ENCODE data around the gene SLC12A1.

The SLC12A1 gene

GRCh38 chr15:48221261-48221660, 15.2 kb downstream of the SLC12A1 start:
- H3K9me3 Mint-ChIP-seq = no peaks in the 10 kb centered on the region
- no peak overlapping the region for H3K4me3 Mint-ChIP-seq
- H3K4me1 Mint-ChIP-seq = no peaks in the 10 kb centered on the region

GRCh38 chr15:48221885-48222284, 15.8 kb downstream of the SLC12A1 start:
- Mint-ChIP-seq H3K27me3 (peaks cover 5% of the 10 kb centered on the region), H3K4me3 (no peak overlapping the region), H3K27ac (no peak overlapping the region), H3K36me3 (no peaks in the 10 kb centered on the region), H3K4me1 (no peaks in the 10 kb centered on the region), H3K9me3 (no peaks in the 10 kb centered on the region)

More at GRCh38 chr15:48221261-48221660, 15.2 kb downstream of the SLC12A1 start:
- no peaks in the 10 kb centered on the region for H3K36me3 Mint-ChIP-seq
- H3K27ac Mint-ChIP-seq = no peak overlapping the region
- H3K27me3 Mint-ChIP-seq = peaks cover 5% of the 10 kb centered on the region

- H3K27ac Mint-ChIP-seq = no peak overlapping the region
- no peaks in the 10 kb centered on the region for H3K9me3 Mint-ChIP-seq
- no peak overlapping the region for H3K4me3 Mint-ChIP-seq
- no peaks in the 10 kb centered on the region for H3K4me1 Mint-ChIP-seq
- H3K36me3 Mint-ChIP-seq = no peaks in the 10 kb centered on the region
- H3K27me3 Mint-ChIP-seq = peaks cover 2% of the 10 kb centered on the region
Measured at GRCh38 chr15:48222627-48223026, 16.5 kb downstream of the SLC12A1 start.

GRCh38 chr15:48225771-48226170, 19.7 kb downstream of the SLC12A1 start:
- Mint-ChIP-seq H3K4me1 (no peaks in the 10 kb centered on the region), H3K27me3 (peaks cover 4% of the 10 kb centered on the region), H3K4me3 (no peak overlapping the region), H3K36me3 (no peaks in the 10 kb centered on the region), H3K27ac (no peak overlapping the region), H3K9me3 (no peaks in the 10 kb centered on the region)

- H3K27me3 Mint-ChIP-seq = peaks cover 8% of the 10 kb centered on the region
- no peak overlapping the region for H3K27ac Mint-ChIP-seq
- H3K4me3 Mint-ChIP-seq = no peak overlapping the region
- H3K4me1 Mint-ChIP-seq = no peaks in the 10 kb centered on the region
- no peaks in the 10 kb centered on the region for H3K9me3 Mint-ChIP-seq
- H3K36me3 Mint-ChIP-seq = no peaks in the 10 kb centered on the region
Measured at GRCh38 chr15:48230498-48230897, 24.4 kb downstream of the SLC12A1 start.

GRCh38 chr15:48233246-48233645, 27.1 kb downstream of the SLC12A1 start:
- H3K36me3 Mint-ChIP-seq = no peaks in the 10 kb centered on the region
- no peaks in the 10 kb centered on the region for H3K9me3 Mint-ChIP-seq
- no peak overlapping the region for H3K4me3 Mint-ChIP-seq
- H3K27ac Mint-ChIP-seq = no peak overlapping the region
- peaks cover 6% of the 10 kb centered on the region for H3K27me3 Mint-ChIP-seq
- no peaks in the 10 kb centered on the region for H3K4me1 Mint-ChIP-seq

- Mint-ChIP-seq H3K9me3 (no peaks in the 10 kb centered on the region), H3K27me3 (peaks cover 2% of the 10 kb centered on the region), H3K4me3 (no peak overlapping the region), H3K4me1 (no peaks in the 10 kb centered on the region), H3K27ac (no peak overlapping the region), H3K36me3 (no peaks in the 10 kb centered on the region)
Measured at GRCh38 chr15:48239334-48239733, 33.2 kb downstream of the SLC12A1 start.

- H3K36me3 Mint-ChIP-seq = no peaks in the 10 kb centered on the region
- no peaks in the 10 kb centered on the region for H3K4me1 Mint-ChIP-seq
- no peak overlapping the region for H3K27ac Mint-ChIP-seq
- H3K4me3 Mint-ChIP-seq = no peak overlapping the region
- H3K27me3 Mint-ChIP-seq = peaks cover 4% of the 10 kb centered on the region
- H3K9me3 Mint-ChIP-seq = no peaks in the 10 kb centered on the region
Measured at GRCh38 chr15:48242015-48242414, 35.9 kb downstream of the SLC12A1 start.

GRCh38 chr15:48242535-48242934, 36.4 kb downstream of the SLC12A1 start:
- Mint-ChIP-seq H3K4me1 (no peaks in the 10 kb centered on the region), H3K27ac (no peak overlapping the region), H3K36me3 (no peaks in the 10 kb centered on the region), H3K27me3 (peaks cover 4% of the 10 kb centered on the region), H3K9me3 (no peaks in the 10 kb centered on the region), H3K4me3 (no peak overlapping the region)

GRCh38 chr15:48244921-48245320, 38.8 kb downstream of the SLC12A1 start:
- H3K4me3 Mint-ChIP-seq = no peak overlapping the region
- H3K27ac Mint-ChIP-seq = no peak overlapping the region
- no peaks in the 10 kb centered on the region for H3K9me3 Mint-ChIP-seq
- no peaks in the 10 kb centered on the region for H3K4me1 Mint-ChIP-seq
- H3K36me3 Mint-ChIP-seq = no peaks in the 10 kb centered on the region
- H3K27me3 Mint-ChIP-seq = peaks cover 6% of the 10 kb centered on the region

- H3K27ac Mint-ChIP-seq = no peak overlapping the region
- no peak overlapping the region for H3K4me3 Mint-ChIP-seq
- H3K27me3 Mint-ChIP-seq = peaks cover 11% of the 10 kb centered on the region
- no peaks in the 10 kb centered on the region for H3K4me1 Mint-ChIP-seq
- no peaks in the 10 kb centered on the region for H3K36me3 Mint-ChIP-seq
- no peaks in the 10 kb centered on the region for H3K9me3 Mint-ChIP-seq
Measured at GRCh38 chr15:48248414-48248813, 42.3 kb downstream of the SLC12A1 start.

GRCh38 chr15:48250640-48251076, 44.6 kb downstream of the SLC12A1 start:
- H3K27ac Mint-ChIP-seq = no peak overlapping the region
- peaks cover 14% of the 10 kb centered on the region for H3K27me3 Mint-ChIP-seq
- no peak overlapping the region for H3K4me3 Mint-ChIP-seq
- H3K9me3 Mint-ChIP-seq = no peaks in the 10 kb centered on the region
- no peaks in the 10 kb centered on the region for H3K36me3 Mint-ChIP-seq
- H3K4me1 Mint-ChIP-seq = no peaks in the 10 kb centered on the region

- Mint-ChIP-seq H3K27me3 (peaks cover 8% of the 10 kb centered on the region), H3K36me3 (no peaks in the 10 kb centered on the region)
Measured at GRCh38 chr15:48253172-48253571, 47.1 kb downstream of the SLC12A1 start.

GRCh38 chr15:48265135-48265534, 59.0 kb downstream of the SLC12A1 start:
- no peaks in the 10 kb centered on the region for H3K36me3 Mint-ChIP-seq
- H3K4me1 Mint-ChIP-seq = peaks cover 3% of the 10 kb centered on the region
- H3K27me3 Mint-ChIP-seq = peaks cover 5% of the 10 kb centered on the region
- H3K27ac Mint-ChIP-seq = no peak overlapping the region
- H3K4me3 Mint-ChIP-seq = no peak overlapping the region
- no peaks in the 10 kb centered on the region for H3K9me3 Mint-ChIP-seq

More at GRCh38 chr15:48253172-48253571, 47.1 kb downstream of the SLC12A1 start:
- H3K4me3 Mint-ChIP-seq = no peak overlapping the region
- no peaks in the 10 kb centered on the region for H3K9me3 Mint-ChIP-seq
- no peaks in the 10 kb centered on the region for H3K4me1 Mint-ChIP-seq
- no peak overlapping the region for H3K27ac Mint-ChIP-seq

- Mint-ChIP-seq H3K4me1 (peaks cover 3% of the 10 kb centered on the region), H3K36me3 (no peaks in the 10 kb centered on the region), H3K27me3 (peaks cover 4% of the 10 kb centered on the region), H3K4me3 (no peak overlapping the region), H3K27ac (no peak overlapping the region), H3K9me3 (no peaks in the 10 kb centered on the region)
Measured at GRCh38 chr15:48266024-48266689, 60.1 kb downstream of the SLC12A1 start.

- Mint-ChIP-seq H3K4me1 (peaks cover 3% of the 10 kb centered on the region), H3K4me3 (no peak overlapping the region), H3K36me3 (no peaks in the 10 kb centered on the region), H3K27ac (no peak overlapping the region), H3K9me3 (no peaks in the 10 kb centered on the region), H3K27me3 (peaks cover 2% of the 10 kb centered on the region)
Measured at GRCh38 chr15:48267766-48268165, 61.7 kb downstream of the SLC12A1 start.

- no peaks in the 10 kb centered on the region for H3K36me3 Mint-ChIP-seq
- no peak overlapping the region for H3K27ac Mint-ChIP-seq
- no peak overlapping the region for H3K4me3 Mint-ChIP-seq
- H3K9me3 Mint-ChIP-seq = no peaks in the 10 kb centered on the region
- H3K4me1 Mint-ChIP-seq = no peaks in the 10 kb centered on the region
- H3K27me3 Mint-ChIP-seq = no peaks in the 10 kb centered on the region
Measured at GRCh38 chr15:48273049-48273448, 66.9 kb downstream of the SLC12A1 start.
